Measurements from ENCODE around the gene HIVEP2.

DNA sequence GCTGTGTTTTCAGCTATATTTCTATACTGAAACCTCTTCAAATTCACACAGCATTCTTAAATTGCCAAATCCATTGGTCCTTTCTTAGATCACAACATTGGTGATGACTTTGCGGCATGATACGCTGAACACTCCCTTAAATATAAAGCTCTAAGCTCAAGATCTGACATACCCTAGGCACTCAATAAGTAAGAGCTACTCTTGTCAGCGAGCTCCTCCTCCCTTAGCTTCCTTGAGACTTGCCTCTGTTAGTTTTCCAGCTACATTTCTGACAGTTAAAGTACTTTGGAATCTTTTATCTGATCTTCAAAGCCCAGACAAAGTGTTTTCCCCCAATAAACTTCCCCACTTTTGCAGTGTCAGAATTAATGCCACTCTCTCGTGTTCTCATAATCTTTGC lies 117.0 kb downstream of the HIVEP2 start:
- TF ChIP-seq, protein P1, sequence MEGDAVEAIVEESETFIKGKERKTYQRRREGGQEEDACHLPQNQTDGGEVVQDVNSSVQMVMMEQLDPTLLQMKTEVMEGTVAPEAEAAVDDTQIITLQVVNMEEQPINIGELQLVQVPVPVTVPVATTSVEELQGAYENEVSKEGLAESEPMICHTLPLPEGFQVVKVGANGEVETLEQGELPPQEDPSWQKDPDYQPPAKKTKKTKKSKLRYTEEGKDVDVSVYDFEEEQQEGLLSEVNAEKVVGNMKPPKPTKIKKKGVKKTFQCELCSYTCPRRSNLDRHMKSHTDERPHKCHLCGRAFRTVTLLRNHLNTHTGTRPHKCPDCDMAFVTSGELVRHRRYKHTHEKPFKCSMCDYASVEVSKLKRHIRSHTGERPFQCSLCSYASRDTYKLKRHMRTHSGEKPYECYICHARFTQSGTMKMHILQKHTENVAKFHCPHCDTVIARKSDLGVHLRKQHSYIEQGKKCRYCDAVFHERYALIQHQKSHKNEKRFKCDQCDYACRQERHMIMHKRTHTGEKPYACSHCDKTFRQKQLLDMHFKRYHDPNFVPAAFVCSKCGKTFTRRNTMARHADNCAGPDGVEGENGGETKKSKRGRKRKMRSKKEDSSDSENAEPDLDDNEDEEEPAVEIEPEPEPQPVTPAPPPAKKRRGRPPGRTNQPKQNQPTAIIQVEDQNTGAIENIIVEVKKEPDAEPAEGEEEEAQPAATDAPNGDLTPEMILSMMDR (IDR thresholded peaks at IDR 0.05), result no peak
- no peak for TF ChIP-seq EP300 (IDR thresholded peaks at IDR 0.05)
- no peak for TF ChIP-seq POLR2AphosphoS5 (IDR thresholded peaks at IDR 0.05)
- no peak for TF ChIP-seq POLR2A (IDR thresholded peaks at IDR 0.05)

All from stomach (tissue), 4 donors.